Activated T-cell treated with anti-CD3 and anti-CD28 coated beads, Interleukin-2, amount 50 U/mL, for 4 hours (primary cell): ENCODE data around the gene FBXO44. TPM values are rescaled to one million over a fixed set of nuclear protein-coding genes. Genes with fewer than 3 reads are reported as not detected.

ENCODE experiments used
- ATAC-seq, 2 donors: fragments of 200-7000 bp; cut with Tn5 transposase; one replicate each; pipeline ENCODE4 v1.10.0; 2021
- DNase-seq: peaks from one replicate; pipeline ENCODE4 v3.0.0-alpha.2; 2020
- H3K27me3 Mint-ChIP-seq: one replicate; pipeline ENCODE4 v1.8.0; 2021; ENCODE audit warnings: low read depth, mixed read lengths
- H3K36me3 Mint-ChIP-seq: one replicate; pipeline ENCODE4 v1.8.0; 2022; ENCODE audit warnings: mixed read lengths; ENCODE audit not compliant: insufficient read depth
- H3K4me1 Mint-ChIP-seq: one replicate; pipeline ENCODE4 v1.8.0; 2021; ENCODE audit warnings: low read depth, mixed read lengths
- H3K4me3 Mint-ChIP-seq: one replicate; pipeline ENCODE4 v1.8.0; 2021; ENCODE audit warnings: mild to moderate bottlenecking, moderate library complexity, mixed read lengths
- H3K9me3 Mint-ChIP-seq: one replicate; pipeline ENCODE4 v1.8.0; 2021; ENCODE audit warnings: mixed read lengths
- total RNA-seq, 3 donors: library from RNA; stranded (reverse); gene quantifications; one replicate each; pipeline ENCODE4 v1.2.1, GENCODE V29; 2021

FBXO44 gene
- total RNA-seq, 3 donors from 2014 or later, result 12.6 to 13.6 (median 13.2) TPM

DNA sequence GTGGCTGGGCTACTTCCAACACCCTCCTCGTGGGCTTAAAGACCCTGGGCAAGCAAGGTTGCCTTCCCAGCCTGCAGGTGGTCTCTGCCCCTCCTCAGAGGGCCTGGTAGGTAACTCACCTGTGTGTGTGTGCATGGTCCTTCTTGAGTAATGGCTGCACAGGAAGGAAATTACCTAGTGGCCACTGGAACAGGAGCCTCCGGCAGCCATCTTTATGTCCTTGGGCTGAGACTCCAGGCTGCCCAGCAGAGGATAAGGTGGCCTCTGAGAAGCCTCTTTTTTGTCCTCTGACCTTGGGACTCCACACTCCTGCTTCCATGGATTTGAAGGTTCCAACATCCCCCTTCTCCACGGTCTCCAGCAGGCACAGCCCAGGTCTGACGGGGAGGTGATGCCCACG is 56.8 kb downstream of the FBXO44 start:
- Mint-ChIP-seq H3K4me3 (no peak overlapping the region), H3K9me3 (no peaks in the 10 kb centered on the region), H3K27me3 (no peaks in the 10 kb centered on the region), H3K4me1 (no peaks in the 10 kb centered on the region), H3K36me3 (no peaks in the 10 kb centered on the region)
- ATAC-seq (no peak), DNase-seq (no peak)

DNA sequence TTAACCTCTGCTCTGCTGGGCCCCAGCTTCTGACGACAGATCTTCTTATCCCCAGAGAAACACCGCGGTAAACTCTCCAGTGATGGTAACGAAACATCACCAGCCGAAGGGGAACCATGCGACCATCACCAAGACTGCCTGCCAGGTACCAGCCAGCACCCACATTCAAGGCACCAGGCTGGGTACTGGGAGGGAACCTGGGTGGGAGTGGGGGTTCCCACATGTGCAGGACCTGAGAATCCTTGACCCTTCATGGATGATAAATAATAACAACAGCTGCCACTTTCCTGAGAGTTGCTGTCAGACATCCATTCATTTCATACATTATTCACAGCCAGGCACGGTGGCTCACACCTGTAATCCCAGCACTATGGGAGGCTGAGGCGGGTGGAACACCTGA is 57.6 kb downstream of the FBXO44 start:
- Mint-ChIP-seq H3K36me3 (no peaks in the 10 kb centered on the region), H3K9me3 (no peaks in the 10 kb centered on the region), H3K4me1 (no peaks in the 10 kb centered on the region), H3K4me3 (no peak overlapping the region), H3K27me3 (no peaks in the 10 kb centered on the region)
- no peak for ATAC-seq
- DNase-seq, result no peak

Other genes starting within 250 kb of the FBXO44 start
- gene DISP3, start 175.7 kb upstream of the FBXO44 start, total RNA-seq, result under 1 TPM; 0.23 to 0.57 (median 0.29) TPM
- 1 to 10 TPM in 2 of 3 donors, under 1 TPM in 1; 0.81 to 1.8 (median 1.7) TPM for gene FBXO2, start 448 bp upstream of the FBXO44 start, total RNA-seq
- 10 to 100 TPM; 12.8 to 21.1 (median 19.1) TPM for gene FBXO6, start 9.3 kb downstream of the FBXO44 start, total RNA-seq
- 10 to 100 TPM; 60.7 to 67.1 (median 63.0) TPM for gene MAD2L2, start 26.3 kb downstream of the FBXO44 start, total RNA-seq
- under 1 TPM; 0.03 to 0.08 (median 0.05) TPM for gene DRAXIN, start 36.8 kb downstream of the FBXO44 start, total RNA-seq
- 1 to 10 TPM; 6.5 to 7.8 (median 7.1) TPM for gene AGTRAP, start 81.3 kb downstream of the FBXO44 start, total RNA-seq
- gene C1orf167, start 107.3 kb downstream of the FBXO44 start, total RNA-seq, result not detected
- 10 to 100 TPM; 13.1 to 17.0 (median 14.9) TPM for gene MTHFR, start 151.1 kb downstream of the FBXO44 start, total RNA-seq
- gene CLCN6, start 151.3 kb downstream of the FBXO44 start, total RNA-seq, result 10 to 100 TPM in 2 of 3 donors, 1 to 10 TPM in 1; 8.6 to 13.5 (median 10.7) TPM
- gene NPPA, start 192.9 kb downstream of the FBXO44 start, total RNA-seq, result not detected
- not detected for gene NPPB, start 204.1 kb downstream of the FBXO44 start, total RNA-seq